ENCODE data around the gene KRTAP4-1. TPM values are rescaled to one million over a fixed set of nuclear protein-coding genes. Genes with fewer than 3 reads are reported as not detected.

The KRTAP4-1 gene
- total and polyA plus RNA-seq, 2 of the 13 experiments (the other 11 are each of a cell fraction or from before 2014, with no cell fraction given), result not detected

- TF ChIP-seq ZBTB40 (IDR thresholded peaks at IDR 0.05) (no peak), ZBTB40 (CRISPR knock-in tag; IDR thresholded peaks at IDR 0.05) (no peak), KLF9 (CRISPR knock-in tag; IDR thresholded peaks at IDR 0.05; ENCODE audit: low read depth) (no peak), ZNF546 (CRISPR knock-in tag; conservative IDR thresholded peaks at IDR 0.05) (no peak), NFAT5 (CRISPR knock-in tag; IDR thresholded peaks at IDR 0.05) (no peak), ATF7 (IDR thresholded peaks at IDR 0.05) (no peak), ATF7 (CRISPR knock-in tag; IDR thresholded peaks at IDR 0.05) (no peak), TMF1 (CRISPR knock-in tag; IDR thresholded peaks at IDR 0.05; ENCODE audit: low read depth) (no peak), ZNF775 (CRISPR knock-in tag; IDR thresholded peaks at IDR 0.05; ENCODE audit: borderline replicate concordance) (no peak), ZNF12 (CRISPR knock-in tag; IDR thresholded peaks at IDR 0.05) (no peak), ZNF772 (CRISPR knock-in tag; IDR thresholded peaks at IDR 0.05) (no peak), ARHGAP35 (CRISPR knock-in tag; IDR thresholded peaks at IDR 0.05; ENCODE audit: borderline replicate concordance) (no peak)
These were observed 12.8 kb downstream of the KRTAP4-1 start (continued) for GRCh38 chr17:41171886-41172285.

Measured in HepG2 (cell line).